LHCN-M2 (cell line): Measurements from ENCODE around the gene FLII. TPM values are rescaled to one million over a fixed set of nuclear protein-coding genes. Genes with fewer than 3 reads are reported as not detected.

Experiments
- DNase-seq: peaks from one replicate; pipeline ENCODE4 v3.0.0-alpha.2; 2012; ENCODE audit warnings: low read depth
- total RNA-seq: library from RNA; depleted of rRNA; stranded (reverse); fragments of >200 nt; gene quantifications from 2 replicates; pipeline ENCODE4 v1.2.3, GENCODE V29; 2014

FLII gene
- total RNA-seq, 1 experiment from 2014 or later, result 284 TPM

DNA sequence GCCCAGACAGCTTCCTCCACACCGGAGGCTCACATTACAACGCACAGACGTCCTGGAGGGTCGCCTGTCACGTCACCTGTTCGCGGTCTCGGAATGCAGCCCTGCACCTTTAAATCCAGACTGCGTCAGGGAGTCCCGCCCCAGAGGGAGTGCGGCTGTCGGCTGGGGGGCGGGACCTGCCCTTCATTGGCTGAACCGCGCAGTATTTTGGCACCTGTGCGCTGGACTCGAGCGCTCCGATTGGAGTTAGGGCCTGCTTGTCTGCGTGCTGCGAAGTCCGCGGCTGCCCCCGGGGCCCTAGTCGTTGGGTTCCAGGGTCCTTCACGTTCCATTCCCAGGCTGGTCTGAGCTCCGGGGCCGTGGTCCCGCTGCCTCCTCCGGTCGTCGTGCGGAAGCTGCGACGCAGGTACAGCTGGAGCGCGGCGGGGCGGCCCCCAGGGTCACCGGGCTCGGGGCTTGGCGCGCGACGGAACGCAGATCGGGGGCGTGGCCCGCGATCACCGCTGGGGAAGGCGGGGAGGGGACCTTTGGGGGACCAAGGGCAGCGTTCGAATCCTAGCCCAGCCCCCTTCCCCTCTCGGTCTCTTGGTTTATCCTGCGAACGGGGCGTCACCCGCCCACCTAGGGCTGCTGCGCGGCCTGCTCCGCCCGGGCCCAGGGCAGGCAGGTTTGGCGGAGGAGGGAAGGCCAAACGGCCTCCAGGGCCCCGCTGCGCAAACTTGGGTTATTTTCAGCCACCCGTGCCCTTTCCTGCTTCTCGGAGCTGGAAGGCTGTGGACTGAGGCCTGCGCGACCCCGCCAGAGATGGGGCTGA is 2.0 kb upstream of the FLII start, which contains the start of gene MIEF2:
MIEF2 (plus strand) TSS at position 331 of the 814 bp plus-strand sequence. CDS start 2,059 bp downstream, outside the sequence.
- peak; percentile 89 for DNase-seq

DNA sequence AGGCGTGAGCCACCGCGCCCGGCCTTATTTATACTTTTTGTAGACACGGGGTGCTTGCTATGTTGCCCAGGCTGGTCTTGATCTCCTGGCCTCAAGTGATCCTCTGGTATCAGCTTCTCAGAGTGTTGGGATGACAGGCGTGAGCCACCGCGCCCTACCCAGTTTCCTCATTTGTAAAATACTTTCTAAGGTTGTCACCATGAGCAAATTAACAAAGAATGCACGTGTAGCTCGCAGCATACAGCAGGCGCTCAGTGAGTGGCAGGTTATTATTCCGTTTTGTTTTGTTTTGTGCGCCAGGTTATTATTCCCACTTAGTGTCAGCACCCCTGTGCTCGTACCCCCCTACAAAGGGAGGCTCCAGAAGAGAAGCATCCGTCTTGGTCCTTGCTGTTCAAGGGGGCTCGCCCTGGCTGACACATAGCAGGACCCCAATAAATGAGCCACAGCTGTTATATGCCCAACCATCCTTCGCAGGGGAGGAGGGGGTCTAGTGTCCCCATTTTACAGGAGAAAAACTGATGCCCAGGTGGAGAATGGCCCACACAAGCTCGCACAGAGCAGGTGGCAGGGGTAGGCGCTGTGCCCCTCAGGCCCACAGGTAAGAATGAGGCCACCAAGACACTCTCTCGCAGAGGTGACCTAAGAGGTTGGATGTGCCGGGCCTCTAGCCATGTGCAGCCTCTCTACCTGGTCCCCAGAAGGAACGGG is 1.2 kb upstream of the FLII start:
- peak; percentile 15 for DNase-seq

DNA sequence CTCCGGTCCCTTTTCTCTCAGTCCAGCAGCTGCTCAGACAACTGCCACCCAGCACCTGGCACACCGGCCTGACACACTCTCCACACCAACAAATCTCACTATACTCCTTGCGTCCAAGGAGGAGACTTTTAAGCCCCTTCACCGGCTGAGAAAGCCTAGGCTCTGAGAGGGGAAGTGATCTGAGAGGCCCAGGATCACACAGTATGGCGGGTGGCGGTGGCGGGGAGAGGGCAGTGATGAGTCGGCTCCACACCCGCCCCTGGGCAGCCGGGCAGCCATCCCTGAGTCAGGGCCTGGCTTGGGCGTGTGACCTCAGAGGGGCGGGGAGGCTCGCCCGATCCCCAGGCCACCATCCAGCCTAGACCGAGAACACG is 569 bp downstream of the FLII start:
- peak; percentile 78 for DNase-seq

DNA sequence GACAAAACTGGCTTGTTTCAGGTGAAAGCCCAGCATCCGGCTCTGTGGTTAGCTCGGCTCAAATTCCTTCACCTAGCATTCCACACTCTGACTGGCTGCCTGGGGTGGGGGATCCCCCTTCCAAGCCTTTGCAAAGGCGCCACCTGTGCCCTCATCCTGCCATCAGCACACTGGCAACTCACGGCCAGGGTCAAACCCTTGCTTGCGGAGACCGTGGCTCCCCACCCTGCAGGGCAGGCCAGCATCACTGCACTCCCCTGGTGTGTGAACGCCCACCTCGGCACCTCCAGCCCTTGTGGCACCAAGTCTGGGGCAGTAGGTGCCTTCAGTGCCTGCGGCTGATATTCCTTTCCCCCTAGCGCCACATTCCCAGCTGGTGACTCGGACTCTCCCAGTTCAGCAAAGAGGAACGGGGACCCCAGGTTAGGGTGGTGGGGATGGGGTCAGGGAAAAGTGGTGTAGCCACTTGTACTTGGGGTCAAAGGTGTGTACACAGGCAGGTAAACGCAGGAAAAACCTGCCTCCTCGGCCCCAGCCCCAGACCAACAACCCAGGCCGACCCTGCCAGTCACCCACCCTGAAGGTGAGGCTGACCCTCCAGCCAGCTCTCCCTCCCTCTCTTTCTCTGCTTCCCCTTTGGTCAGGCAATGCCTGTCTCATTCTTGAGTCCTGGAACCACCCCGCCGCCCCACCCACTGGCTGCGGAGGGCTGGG is 1.1 kb downstream of the FLII start:
- no peak for DNase-seq

DNA sequence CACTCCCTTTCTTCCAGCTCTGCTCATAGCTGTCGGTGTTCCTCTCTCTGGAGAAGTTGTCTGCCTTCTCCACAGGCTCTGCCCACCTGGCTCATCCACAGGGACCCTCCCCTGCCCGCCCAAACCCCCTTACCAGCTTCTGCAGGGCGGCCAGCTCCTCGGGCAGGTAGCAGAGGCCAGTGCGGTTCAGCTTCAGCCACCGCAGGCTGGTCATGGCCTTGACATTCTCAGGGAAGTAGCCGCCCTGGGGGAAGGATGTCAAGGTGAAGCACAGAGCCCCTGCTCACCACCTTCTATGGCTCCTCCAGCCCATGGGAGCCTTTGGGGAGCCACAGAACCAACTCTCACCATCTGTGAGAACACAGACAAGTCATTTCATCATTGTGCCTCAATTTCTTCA is 1.8 kb downstream of the FLII start:
- DNase-seq, result no peak

DNA sequence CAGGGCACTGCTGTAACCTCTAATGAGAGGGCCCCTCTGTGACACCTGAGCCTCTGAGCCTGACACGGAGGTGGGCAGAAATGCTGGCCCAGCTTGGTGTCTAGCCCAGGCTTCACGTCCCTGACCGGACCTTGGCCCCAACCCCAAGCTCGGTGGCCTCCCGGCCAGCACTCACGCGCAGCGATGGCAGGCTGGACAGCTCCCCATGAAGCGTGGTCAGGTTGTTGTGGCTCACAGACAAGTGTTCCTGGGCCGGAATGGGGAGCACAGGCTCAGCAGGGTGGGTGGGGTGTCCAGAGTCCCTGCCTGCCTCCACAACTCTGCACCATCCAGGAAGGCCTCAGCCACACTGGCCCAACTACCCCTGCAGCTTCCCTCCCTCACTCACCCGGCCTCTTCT is 2.2 kb downstream of the FLII start:
- no peak for DNase-seq

DNA sequence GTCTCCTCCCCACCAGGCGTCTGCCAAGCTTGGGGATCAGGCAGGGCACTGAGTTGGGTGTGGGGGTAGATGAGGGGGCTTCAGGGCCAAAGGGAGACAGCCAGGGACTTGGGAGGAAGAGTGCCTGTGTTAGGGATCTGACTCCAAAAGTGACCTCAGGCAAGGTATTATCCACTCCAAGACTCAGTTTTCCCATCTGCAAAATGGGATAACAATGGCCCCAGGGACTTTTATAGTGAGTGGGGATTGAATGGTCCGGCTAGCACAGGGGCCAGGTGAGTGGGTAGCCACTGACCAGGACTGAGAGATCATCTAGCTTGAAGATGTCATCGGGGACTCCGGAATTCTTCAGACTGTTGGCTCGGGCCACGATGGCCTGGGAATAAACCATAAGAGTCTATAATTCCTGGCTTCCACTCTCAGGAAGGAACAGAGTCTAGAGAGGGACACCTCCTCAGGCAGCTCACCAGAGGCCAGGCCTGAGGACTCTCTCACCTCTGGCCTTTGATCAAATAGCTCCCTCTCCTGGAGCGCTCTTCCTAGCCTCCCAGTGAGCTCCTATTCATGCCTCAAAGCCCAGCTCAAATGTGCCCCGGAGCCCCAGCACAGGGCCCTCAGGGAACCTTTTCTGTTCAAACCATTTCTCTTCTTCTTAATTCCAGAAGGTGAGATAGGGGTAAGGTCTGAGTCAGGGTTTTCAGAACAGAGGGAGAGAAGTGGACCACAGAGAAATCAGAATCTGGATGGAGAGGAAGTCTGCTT is 3.5 kb downstream of the FLII start:
- DNase-seq, result no peak

DNA sequence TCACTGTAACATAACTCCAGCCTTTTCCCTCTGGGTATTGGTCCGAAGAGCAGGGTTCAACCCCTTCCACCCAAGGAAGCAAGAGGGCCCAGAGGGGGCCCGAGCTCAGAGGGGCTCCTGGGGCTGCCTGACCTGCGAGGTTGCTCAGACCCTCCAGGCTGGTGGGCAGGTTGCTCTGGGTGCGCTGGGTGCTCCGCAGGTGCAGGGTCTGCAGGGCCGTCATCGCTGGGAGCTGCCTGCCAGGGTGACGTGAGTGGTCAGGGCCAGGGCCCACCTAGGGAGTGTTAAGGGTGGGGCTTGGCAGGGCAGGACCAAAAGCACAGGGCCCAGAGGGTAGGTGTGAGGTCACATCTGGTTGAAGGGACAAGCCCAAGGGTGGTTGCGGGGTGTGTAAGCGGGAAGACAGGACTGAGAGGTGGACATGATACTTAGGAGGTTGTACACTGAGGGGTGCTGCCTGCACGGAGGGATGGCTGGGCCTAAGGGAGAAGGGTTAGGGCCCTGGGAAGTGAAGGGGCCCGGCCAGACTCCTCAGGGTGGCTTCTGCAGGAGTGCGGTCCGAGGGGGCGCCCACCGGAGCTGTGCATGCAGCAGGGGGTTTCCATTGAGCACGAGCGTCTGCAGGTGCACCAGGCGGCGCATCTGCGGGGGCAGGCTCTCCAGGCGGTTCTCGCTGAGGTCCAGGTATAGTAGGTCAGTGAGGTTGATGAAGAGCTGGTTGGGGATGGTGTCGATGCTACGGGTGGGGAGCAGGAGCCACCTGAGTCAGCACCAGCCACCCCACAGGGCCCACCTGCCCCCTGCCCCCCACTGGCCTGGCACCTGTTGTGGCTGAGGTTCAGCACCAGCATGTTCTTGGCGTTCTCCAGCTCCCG is 4.4 kb downstream of the FLII start:
- no peak for DNase-seq

DNA sequence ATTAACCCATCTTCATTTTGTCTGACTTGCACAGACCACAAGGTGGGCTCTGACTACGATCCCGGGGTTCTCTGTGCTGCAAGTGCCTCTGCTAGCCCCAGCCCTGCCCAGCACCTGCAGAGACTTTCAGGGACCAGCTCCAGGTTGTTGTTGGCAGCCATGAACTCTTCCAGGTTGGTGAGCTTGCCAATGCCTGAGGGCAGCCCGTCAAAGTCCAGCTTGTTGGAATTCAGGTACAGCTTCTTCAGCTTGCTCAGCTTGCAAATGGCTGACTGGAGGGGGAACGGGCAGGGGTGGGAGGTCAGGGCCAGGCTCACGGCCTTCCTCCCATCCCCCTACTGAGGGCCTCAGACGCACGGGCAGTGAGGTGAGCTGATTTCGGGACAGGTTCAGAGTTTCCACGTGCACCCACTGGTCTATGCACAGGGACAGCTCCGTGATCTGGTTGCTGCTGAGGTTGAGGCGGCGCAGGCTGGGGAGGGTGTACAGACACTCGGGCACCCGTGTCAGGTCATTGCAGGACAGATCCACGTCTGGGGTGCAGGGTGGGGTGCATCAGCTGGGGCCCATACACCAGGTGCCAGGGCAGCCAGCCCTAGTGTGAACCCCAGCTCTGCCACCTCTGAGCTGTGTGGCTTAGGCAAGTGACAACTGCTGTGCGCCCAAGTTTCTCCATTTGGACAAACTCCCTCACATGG is 5.2 kb downstream of the FLII start:
- no peak for DNase-seq

DNA sequence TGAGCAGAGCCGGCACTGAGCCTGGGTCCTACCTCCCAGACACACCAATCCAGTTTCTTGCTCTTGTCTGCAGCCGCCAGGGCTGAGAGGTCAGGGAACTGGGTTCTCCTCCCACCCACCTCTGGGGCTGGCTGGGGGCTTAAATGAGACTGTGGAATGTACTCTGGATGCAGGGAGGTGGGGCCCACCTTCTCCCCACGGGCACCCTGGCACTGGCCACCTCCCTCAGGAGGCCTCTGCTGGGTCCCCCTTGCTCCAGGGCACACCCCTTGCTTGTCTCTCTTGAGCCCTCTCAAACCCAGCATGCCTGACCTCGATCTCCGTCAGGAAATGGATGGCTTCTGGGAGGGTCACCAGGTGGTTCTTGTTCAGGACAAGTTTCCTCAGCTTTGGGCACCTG is 6.4 kb downstream of the FLII start:
- DNase-seq, result no peak

DNA sequence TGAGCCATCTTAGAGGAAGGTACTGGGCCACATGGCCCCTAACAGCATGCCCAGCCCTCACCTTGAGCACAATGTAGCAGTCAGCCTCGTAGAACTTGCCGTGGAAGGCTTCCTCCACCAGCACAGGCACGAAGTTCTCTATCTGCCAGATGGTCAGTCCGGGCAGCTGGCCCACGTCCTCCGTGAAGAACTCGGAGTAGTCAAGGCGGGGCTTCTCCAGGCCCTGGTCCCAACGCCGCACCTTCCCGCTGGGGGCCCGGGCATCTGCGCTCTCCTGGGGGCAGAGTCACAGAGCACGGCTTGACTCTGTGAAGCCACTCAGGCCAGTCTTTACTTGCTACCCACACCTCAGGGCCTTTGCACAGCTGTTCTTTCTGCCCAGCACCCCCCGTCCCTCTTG is 7.3 kb downstream of the FLII start:
- DNase-seq, result no peak

DNA sequence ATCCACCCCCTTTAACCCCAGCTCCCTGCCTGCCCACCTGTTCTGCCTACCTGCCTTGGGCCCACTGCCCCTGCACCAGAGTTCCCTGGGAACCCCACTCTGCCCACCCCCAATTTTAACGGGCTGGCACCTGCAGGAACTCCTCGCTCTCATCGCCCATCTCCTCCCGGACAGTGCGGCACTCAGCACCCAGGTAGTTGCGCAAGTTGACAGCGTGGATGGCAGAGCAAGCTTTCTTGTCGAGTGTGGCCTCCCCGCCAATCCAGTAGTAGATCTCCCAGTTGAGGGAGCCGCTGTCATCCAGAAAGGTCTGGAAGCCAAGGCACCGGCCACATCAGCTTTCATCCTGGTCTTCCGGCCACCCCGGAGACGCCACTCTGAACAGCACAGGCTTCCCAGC is 7.8 kb downstream of the FLII start:
- DNase-seq, result no peak

DNA sequence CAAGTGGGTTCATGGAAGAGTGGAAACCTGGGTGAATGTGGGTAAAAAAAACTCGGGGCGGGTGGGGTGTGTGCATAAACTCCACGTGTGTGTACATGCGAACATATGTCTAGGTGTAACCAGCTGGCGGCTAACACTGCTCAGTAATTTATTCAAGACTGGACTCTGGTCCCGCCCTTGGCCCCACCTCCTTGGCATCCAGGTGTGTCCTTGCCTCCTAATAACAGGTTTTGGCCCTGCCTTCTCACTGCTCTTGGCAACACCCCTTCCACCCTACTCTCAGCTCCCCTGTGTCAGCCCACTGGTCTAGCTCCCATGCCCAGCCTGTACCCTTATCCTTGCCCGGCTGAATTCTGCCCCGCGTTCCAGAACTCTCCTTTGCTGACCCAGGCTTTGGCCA is 8.3 kb downstream of the FLII start:
- DNase-seq, result no peak

DNA sequence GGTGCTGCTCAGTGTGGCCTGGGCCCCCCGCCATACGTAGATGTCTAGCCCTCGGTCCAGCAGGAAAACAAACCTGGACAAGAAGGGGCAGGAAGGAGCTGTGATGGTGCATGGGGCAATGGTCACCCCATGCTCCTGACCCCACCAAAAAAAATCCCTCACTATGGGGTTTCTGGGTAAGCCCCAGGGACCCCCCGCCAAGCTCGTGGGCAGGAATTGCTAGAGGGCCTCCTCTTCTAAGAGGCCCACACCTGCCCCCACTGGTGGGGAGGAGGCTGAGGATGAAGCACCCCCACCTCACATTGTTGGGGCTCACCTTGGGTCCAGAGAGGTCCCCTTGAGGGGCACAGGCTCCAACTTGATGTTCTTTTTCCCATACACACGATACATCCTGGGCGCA is 9.7 kb downstream of the FLII start:
- no peak for DNase-seq

DNA sequence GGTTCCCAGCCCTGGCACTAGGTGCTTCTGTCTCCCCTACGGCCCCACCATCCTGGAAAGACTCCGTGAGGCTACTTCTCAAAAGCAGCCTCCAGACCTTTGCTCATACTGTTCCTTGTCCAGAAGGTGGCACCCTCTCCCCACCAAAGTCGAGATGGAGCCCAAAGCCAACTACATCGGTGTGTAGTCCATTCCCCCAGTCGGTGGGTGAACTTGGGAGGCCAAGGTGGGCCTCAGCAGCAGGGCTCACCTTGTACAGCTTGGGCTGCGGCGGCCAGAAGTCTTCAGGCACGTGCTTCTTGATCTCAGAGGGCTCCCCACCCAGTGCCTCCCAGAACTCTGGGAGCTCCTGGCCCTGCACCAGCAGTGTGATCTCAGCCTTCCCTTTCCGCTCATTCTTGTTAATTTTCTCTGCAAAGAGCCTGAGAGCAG is 10.2 kb downstream of the FLII start:
- DNase-seq, result peak; percentile 55

DNA sequence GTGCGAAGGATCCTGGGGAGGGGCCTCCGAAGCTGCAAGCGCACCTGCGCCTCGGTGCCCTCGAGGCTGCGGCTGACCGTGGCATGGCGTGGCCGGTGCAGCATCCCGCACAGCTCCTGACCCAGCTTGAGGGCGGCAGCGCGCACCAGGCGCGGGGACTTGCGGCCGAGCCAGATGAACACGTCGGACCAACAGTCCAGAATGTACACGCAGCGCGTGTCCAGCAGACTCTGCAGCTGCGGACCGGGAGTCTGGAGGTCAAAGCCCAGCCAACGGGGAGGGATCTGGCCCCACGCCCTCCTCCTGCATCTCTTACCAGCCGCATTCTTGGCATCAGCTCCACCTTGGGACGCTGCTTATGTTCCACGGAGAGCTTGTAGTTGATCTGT is 10.9 kb downstream of the FLII start:
- no peak for DNase-seq

DNA sequence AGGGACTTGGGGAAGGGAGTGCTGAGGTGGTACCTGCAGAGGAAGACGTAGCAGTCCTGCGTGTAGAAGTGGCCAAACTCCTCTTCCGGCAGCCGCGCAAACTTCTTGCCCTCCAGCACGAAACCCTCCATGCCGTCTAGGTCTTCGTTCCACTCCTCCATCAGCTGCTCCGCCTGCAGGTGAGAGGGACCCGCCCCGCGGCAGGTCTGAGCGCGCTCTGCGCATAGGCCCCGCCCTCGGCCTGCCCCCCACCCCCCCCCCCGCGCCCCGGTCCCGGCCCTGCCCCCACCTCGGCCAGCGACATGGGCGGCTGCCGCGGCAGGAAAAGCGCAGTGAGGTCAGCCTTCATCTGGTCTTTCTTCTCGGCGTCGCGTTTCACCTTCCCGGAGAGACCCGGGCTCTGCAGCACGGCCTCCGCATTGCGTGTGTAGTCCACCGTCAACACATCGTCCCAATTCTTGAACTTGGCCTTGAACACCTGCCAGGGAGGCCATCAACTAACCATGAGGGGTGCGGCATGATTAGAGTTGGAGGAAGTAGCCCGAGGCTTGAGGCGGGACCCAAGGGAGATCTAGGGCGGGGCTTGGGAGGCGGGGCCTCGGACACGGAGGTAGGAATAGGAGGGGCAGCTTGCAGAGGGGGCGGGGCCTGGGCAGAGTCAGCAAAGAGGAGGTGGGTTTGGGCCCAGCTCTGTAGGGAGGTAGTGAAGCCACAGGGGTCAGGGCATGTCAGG is 11.5 kb downstream of the FLII start:
- no peak for DNase-seq

DNA sequence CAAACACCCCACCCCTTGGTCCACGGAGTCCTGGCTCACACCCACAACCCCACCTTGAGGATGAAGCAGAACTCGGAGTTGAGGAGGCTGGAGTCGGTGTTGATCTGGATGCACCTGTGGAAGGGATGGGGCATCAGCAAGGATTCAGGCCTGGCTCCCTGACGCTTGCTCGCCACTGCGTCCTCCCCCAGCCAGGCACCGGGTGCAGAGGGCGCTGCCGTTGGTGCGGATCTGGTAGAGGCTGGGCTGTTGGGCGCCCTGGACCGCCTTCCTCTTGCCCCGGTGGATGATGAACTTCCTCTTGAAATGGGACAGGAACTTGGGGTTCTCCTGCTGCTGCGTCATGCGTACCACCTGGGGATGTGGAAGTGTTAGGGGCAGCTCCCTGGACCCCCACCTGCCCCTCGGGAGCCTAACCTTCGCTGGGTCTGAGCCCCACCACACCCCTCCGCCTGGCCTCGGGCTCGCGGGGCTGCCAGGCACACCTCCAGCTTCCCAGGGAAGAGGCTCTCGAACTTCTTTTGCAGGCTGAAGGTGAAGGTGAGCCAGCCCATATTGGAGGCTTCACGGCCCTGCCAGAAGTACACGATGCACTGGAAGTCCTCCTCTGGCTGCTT is 12.3 kb downstream of the FLII start:
- no peak for DNase-seq
